NCI-H510A (cell line): ENCODE results near the gene TMEM190.
"Not testable (repeated sequence)": the region's sequence is repeated elsewhere in the genome, so short reads cannot be mapped to it uniquely, and the experiment has no call there.

Experiments
- DNase-seq: peaks from one replicate; lab custom pipeline; 2025; lab: John Stamatoyannopoulos, UW

TMEM190 gene

GRCh38 chr19:55376241-55376933 lies at the start of gene TMEM190:
TMEM190 (plus strand) TSS chr19:55376826; CDS start chr19:55376854, 28 bp downstream.
- no peak for DNase-seq

- not testable (repeated sequence) for DNase-seq
These were observed 47.8 kb upstream of the TMEM190 start for GRCh38 chr19:55328774-55329318.

- not testable (repeated sequence) for DNase-seq
These were observed 46.8 kb upstream of the TMEM190 start for GRCh38 chr19:55329791-55330190.

- no peak for DNase-seq
These were observed 42.8 kb upstream of the TMEM190 start for GRCh38 chr19:55333870-55334269.

GRCh38 chr19:55336101-55336500 lies 40.5 kb upstream of the TMEM190 start:
- DNase-seq, result no peak

- DNase-seq, result peak; percentile 100
These were observed 37.3 kb upstream of the TMEM190 start, which contains the start of gene KMT5C for GRCh38 chr19:55339105-55339888. KMT5C (plus strand) TSS chr19:55339876; CDS start chr19:55341937, 2,061 bp downstream.

GRCh38 chr19:55339889-55340783 lies 36.5 kb upstream of the TMEM190 start:
- no peak for DNase-seq

- DNase-seq, result peak; percentile 52
These were observed 35.9 kb upstream of the TMEM190 start for GRCh38 chr19:55340784-55341147.

- peak; percentile 94 for DNase-seq
These were observed 35.4 kb upstream of the TMEM190 start for GRCh38 chr19:55341171-55341588.

GRCh38 chr19:55341595-55342531 lies 34.8 kb upstream of the TMEM190 start:
- DNase-seq, result no peak

GRCh38 chr19:55344444-55344843 lies 32.2 kb upstream of the TMEM190 start:
- no peak for DNase-seq

GRCh38 chr19:55345101-55345817 lies 31.4 kb upstream of the TMEM190 start:
- DNase-seq, result no peak

GRCh38 chr19:55345818-55346724 lies 30.6 kb upstream of the TMEM190 start:
- DNase-seq, result no peak

- DNase-seq, result no peak
These were observed 29.7 kb upstream of the TMEM190 start for GRCh38 chr19:55346725-55347441.

GRCh38 chr19:55347442-55348009 lies 29.1 kb upstream of the TMEM190 start:
- DNase-seq, result no peak

GRCh38 chr19:55348317-55349034 lies 28.1 kb upstream of the TMEM190 start:
- no peak for DNase-seq

GRCh38 chr19:55350620-55351315 lies 25.9 kb upstream of the TMEM190 start:
- no peak for DNase-seq
